GM19035 (cell line): ENCODE results near the gene SCN3B.

Experiments used
- ATAC-seq: cut with Tn5 transposase; IDR thresholded peaks from one replicate; pipeline ENCODE4 v1.9.1; 2021; ENCODE audit not compliant: unreplicated experiment

Gene SCN3B

GRCh38 chr11:123601136-123601535, 53.3 kb downstream of the SCN3B start:
- no peak for ATAC-seq

GRCh38 chr11:123597859-123598258, 56.6 kb downstream of the SCN3B start:
- ATAC-seq: no peak

DNA sequence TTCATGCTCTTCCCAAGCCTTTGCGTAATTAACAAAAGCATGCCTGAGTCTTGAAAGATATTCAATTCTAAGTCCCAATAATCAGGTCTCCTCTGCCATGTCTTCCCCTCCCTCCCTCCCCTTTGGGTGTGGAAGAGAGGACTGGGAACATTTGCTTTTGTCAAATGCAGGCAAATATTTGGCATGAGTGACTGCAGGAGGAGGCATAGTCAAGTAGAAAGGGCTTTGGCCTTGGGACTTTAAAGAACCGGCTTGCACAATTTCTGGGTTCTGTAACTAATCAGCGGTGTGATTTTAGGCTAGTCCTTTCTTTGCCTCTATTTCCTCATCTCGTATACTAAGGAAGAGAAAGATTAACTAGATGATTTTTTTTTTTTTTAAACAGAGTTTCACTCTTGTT, 59.5 kb downstream of the SCN3B start:
- no peak for ATAC-seq

DNA sequence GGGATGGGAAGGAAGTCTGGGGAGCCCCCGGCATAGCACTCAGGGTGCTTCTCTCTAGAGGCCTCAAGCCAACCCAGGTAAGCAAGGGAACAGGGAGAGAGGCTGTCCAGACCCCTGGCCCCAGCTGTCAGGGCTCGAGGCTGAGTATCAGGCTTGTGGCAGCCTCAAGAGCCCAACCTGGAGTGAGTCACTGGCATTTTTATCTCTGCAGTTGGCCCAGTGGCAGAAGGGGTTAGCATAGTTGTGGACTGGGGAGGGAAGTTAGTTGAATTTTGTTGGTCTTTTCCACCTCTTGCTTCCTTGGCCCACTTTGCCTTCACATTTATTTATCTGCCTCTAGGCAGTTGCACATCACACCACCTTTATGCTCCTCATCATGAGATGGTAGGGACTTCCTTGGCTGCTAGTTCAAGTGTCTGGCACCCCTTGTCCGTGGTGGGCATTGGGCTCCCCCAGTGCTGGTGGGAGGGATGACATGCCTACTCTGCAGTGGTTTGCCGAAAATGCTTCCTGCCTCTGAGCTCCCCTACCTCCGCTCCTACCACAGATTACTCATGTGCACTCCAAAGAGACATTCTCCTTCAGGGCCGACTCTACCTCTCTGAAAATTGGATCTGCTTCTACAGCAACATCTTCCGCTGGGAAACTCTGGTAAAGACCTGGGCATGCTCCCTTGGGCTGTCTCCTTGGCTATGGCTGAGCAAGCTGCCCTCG, 60.1 kb downstream of the SCN3B start:
- ATAC-seq: no peak

- no peak for ATAC-seq
Measured at GRCh38 chr11:123593570-123593969, 60.9 kb downstream of the SCN3B start.

- no peak for ATAC-seq
Measured at GRCh38 chr11:123590296-123590912, 64.0 kb downstream of the SCN3B start.

GRCh38 chr11:123588864-123589262, 65.6 kb downstream of the SCN3B start:
- ATAC-seq: no peak

DNA sequence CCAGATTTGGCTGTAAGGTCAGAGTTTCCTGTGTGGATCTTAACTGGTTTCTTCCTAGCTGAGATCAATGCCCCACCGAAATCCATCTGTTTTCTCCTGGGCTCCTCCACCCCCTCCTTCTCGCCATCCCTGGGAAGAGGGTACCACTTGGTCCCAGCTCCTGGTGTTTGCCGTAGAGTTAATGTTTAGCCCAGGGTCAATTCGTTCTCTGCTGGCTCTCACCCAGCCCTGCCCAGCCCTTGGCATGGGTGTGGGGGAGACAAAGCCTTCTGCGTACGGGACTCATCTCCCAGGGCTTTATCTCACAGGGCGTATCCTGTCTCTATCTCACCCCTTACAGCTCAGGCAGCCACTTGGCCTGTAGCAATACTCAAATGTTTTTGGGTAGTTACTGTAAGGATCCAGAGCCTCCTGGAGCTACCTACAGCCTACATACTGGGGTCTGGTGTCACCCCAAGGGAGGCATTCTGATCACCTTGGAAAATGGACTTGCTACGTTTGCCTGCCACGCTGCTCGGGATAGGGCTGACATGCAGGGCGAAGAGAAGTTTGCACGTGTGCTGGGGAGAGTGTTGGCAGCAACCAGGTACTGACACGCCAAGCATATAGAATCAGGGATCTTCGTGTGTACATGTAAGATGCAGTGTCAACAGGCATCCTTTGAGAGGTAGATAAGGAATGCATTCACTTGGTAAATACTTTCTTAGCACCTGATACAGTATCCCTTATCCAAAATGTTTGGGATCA, 66.1 kb downstream of the SCN3B start:
- ATAC-seq: no peak

DNA sequence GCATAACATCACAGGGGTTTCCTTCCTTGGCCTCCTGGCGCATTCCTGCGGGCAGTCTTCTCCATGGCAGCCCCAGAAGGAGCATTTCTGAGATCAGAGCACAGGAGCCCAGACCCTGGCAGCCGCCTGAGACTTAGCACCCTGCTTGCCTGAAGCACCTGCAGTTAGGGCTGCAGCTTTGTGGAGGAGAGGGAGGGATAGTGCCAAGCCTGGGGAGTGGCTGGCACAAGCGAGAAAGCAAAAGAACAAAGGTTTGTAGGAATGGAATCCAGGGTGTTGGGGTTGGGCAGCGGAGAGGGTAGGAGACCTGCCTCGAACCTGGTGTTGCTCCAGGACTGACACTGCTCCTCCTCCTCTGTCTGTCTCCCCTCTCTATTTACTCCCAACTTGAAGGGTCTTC, 66.9 kb downstream of the SCN3B start:
- no peak for ATAC-seq

GRCh38 chr11:123587044-123587443, 67.4 kb downstream of the SCN3B start:
- ATAC-seq: no peak

GRCh38 chr11:123586568-123586967, 67.9 kb downstream of the SCN3B start:
- no peak for ATAC-seq

DNA sequence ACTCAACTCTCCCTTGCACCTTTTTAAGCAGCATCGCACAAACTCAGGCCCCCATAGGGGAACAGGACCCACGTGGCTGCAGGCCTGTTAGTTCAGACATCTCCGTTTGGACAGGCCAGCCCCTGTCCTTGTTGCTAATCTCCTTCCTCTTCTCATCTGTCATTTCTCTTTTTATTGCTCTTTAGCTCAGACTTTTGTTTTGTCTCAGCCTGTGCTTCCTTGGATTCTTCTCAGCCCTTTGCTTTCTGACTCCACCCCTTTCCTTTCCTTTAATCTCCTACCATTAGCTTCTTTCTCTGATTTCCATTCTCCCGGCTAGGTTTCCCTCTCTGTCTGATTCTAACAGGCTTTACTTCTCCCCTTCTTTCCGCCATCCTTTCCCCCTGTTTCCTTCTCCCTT, 68.7 kb downstream of the SCN3B start:
- ATAC-seq: no peak

DNA sequence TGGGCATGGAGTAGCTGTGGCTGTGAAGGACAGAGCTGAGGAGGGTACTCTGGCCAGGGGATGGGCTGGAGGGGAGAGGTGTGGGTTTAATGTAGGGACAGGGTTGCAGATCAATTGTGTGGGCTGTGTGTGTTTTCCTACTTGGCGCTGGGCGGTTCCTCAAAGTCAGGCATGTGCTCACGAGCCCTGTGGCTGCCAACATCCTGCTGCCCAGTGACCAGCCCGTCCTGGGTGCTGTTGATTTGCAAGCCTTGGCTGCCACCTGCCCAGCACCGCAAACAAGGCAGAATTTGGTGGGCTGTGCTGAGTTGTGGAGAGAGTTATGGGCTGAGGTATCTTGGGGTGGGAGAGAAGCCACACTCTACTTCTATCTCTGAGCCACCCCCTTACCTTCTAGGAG, 69.2 kb downstream of the SCN3B start:
- no peak for ATAC-seq

GRCh38 chr11:123584737-123585136, 69.7 kb downstream of the SCN3B start:
- ATAC-seq: no peak

DNA sequence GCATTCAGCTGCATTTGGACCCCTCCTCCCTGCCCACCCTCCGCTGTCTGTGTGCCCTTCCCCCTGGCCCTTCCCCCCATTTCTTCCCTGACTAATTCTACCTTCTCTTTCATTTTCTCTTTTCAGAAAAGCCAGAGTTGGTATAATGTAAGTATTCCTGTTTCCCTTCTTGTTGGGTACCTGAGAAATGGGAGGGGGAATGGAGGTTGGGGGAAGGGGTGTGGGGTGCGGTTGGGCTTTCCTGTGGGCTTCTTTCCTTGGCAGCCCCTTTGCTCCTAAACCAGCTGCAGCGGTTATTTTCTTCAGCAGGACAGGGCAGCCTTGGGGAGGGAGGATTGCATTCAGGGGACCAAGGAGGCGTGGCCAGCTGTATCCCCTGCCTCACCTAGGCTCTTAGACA, 70.2 kb downstream of the SCN3B start:
- ATAC-seq: no peak

DNA sequence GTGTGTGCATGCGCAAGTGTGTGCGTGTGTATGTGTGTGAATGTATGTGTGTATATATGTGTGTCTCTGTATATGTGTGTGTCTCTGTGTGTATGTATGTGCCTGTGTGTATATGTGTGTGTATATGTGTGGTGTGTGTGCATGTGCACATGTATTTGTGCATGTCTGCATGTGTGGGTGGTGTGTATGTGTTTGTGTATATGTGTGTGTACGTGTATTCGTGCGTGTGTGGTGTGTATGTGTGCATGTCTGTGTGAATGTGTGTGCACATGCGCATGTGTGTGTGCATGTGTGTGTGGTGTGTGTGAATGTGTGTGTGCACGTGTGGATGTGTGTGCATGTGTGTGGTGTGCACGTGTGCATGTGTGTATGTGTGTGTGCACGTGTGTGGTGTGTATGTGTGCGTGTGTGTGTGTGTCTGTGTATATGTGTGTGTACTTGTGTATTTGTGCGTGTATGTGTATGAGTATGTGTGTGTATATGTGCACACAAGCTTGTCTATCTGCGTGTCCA, 71.4 kb downstream of the SCN3B start:
- no peak for ATAC-seq

DNA sequence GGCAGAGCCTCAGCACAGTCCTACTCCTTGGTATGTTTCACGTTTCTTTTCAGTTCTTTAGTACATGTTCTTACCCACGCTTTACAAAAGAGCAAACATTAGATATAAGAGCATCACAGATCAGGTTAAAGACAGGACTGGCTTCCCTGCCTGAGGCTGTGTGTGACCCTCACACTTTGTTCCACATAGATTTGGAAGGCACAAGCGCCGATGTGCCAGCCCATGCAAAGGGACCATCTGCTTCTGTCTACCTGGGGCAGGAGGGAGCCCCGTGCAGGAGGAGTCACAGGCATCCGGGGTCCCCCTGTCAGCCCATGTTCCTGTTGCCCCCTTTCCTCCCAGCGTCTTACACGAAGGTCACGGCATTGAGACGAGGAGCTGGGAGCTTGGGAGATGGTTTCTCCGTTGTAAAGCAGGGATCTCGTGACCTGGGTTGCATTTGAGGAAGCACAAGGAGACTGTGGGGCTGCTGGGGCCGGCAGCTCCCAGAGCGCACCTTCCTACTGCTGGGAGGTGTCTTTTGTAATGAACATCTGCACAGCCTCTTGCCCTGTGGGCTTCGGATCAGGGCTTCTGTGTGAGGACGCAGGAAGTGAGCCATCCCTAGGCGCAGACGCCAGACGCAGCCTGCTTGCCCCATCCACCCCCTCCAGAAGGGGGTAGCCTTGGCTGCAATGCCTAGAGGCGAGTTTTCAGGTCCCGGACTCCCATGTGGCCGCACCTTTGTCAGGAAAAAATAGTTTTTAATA, 72.6 kb downstream of the SCN3B start:
- no peak for ATAC-seq

- peak; percentile 83 for ATAC-seq
Measured at GRCh38 chr11:123580557-123581275, 73.7 kb downstream of the SCN3B start.

DNA sequence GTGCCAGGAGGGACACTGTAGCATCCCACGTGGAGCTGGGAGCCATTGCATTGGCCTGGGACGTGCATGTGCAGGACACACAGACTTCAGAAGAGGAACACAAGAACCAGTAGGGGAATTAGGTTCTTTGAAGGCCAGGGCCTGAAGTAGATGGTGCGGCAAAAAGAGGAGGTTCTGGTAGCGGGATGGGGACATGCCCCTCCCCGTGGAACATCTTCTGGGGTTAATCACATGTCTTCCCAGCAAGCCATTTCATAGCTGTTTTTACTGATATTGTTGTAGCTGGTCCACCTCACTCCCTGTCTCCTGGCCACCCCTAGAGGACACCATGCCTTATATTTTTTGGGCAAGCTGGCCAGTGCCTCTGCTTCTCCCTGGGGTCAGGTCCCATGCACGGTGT, 74.3 kb downstream of the SCN3B start:
- ATAC-seq: no peak

- ATAC-seq: no peak
Measured at GRCh38 chr11:123579482-123579812, 75.0 kb downstream of the SCN3B start.
